ENCODE measurements around the gene WDR73. TPM values are rescaled to one million over a fixed set of nuclear protein-coding genes. Genes with fewer than 3 reads are reported as not detected.
A peak's percentile ranks its signal among the peaks of the same experiment; 100 is the strongest.

The WDR73 gene
- total and polyA plus RNA-seq, 2 donors (not counting 3 experiments of a cell fraction or from before 2014, with no cell fraction given): 29.0 to 29.1 TPM

DNA sequence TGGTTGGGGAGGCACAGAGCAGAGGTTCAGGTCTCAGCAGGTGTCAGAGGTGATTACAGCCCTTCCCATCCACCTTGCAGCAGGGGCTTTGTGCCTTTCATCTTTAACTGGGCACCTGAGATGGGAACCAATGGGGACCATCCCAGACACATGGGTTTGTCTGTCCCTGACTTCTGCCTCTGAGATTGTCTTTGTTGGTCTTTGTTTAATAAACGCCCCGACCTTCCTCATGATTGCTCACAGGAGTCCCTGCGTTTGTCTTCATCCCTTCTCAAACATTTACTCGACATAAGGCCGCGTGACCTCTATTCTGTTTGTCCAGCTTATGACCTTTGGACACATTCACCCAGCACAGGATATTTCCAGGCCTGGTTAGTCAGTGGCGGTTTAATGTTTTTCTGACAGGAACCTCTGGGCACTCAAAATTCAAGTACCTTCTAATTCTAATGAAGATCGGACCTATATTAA, 47.4 kb downstream of the WDR73 start:
- BruUV-seq (replicated peaks): no TSS peak
- no peak overlapping the region for H3K4me3 ChIP-seq (replicated peaks in 1 of 3; ENCODE audit: insufficient read depth in 1 of 3, low read depth in 1 of 3, low read length in 3 of 3)
- H3K9ac ChIP-seq (replicated peaks; ENCODE audit: extremely low read depth, insufficient read depth, low read length): no peak overlapping the region
- H3K36me3 ChIP-seq (ENCODE audit: control insufficient read depth in 2 of 2, extremely low read depth in 1 of 2, insufficient read depth in 2 of 2, low read length in 2 of 2): peaks cover 7 to 11% of the 10 kb centered on the region in 2 experiments
- DNase-seq (ENCODE audit: low read depth, low spot score) (peak; percentile 14), FAIRE-seq (no peak)
- intact Hi-C loops (cut with micrococcal nuclease) (no loop called here), dilution Hi-C loops (cut with MboI; ENCODE audit: extremely low pct_ligation_motif_present, low sequenced_read_pairs) (no loop called here)
- no peaks in the 10 kb centered on the region for H3K9me3 ChIP-seq (replicated peaks; ENCODE audit: control insufficient read depth, insufficient read depth, low read length)
- ChIA-PET CTCF (no interaction called here), POLR2A (no interaction called here)
- H3K27me3 ChIP-seq (ENCODE audit: control insufficient read depth in 2 of 2, insufficient read depth in 2 of 2, low read length in 2 of 2): no peaks in the 10 kb centered on the region
- H2AFZ ChIP-seq (ENCODE audit: low read depth, low read length): no peak overlapping the region
- H3K4me2 ChIP-seq (ENCODE audit: insufficient read depth, low read length): no peak overlapping the region
- no peaks in the 10 kb centered on the region for H4K20me1 ChIP-seq (replicated peaks; ENCODE audit: control insufficient read depth, extremely low read depth, insufficient read depth, low read length)
- no peak overlapping the region for H3K27ac ChIP-seq (ENCODE audit: insufficient read depth, low read depth, low read length)
- TF ChIP-seq, protein P1, sequence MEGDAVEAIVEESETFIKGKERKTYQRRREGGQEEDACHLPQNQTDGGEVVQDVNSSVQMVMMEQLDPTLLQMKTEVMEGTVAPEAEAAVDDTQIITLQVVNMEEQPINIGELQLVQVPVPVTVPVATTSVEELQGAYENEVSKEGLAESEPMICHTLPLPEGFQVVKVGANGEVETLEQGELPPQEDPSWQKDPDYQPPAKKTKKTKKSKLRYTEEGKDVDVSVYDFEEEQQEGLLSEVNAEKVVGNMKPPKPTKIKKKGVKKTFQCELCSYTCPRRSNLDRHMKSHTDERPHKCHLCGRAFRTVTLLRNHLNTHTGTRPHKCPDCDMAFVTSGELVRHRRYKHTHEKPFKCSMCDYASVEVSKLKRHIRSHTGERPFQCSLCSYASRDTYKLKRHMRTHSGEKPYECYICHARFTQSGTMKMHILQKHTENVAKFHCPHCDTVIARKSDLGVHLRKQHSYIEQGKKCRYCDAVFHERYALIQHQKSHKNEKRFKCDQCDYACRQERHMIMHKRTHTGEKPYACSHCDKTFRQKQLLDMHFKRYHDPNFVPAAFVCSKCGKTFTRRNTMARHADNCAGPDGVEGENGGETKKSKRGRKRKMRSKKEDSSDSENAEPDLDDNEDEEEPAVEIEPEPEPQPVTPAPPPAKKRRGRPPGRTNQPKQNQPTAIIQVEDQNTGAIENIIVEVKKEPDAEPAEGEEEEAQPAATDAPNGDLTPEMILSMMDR (IDR thresholded peaks at IDR 0.05; ENCODE audit: extremely low read depth in 1 of 2, insufficient read depth in 1 of 2, low read depth in 1 of 2, low read length in 2 of 2): no peak
- TF ChIP-seq POLR2AphosphoS5 (IDR thresholded peaks at IDR 0.05; ENCODE audit: insufficient read depth, low read depth, low read length) (no peak), GATA2 (IDR thresholded peaks at IDR 0.05; ENCODE audit: insufficient read depth, insufficient read length, low read depth, low read length) (no peak), MYC (IDR thresholded peaks at IDR 0.05; ENCODE audit: low read depth, low read length) (no peak), EZH2 (IDR thresholded peaks at IDR 0.05; ENCODE audit: borderline replicate concordance, low read depth, low read length, severe bottlenecking) (no peak), JUN (IDR thresholded peaks at IDR 0.05; ENCODE audit: borderline replicate concordance, insufficient read depth, insufficient read length, low read depth) (no peak), FOS (IDR thresholded peaks at IDR 0.05; ENCODE audit: borderline replicate concordance, insufficient read depth, low read length) (no peak), POLR2A (IDR thresholded peaks at IDR 0.05; ENCODE audit: low read depth, low read length) (no peak)
- TF ChIP-seq, protein P2, sequence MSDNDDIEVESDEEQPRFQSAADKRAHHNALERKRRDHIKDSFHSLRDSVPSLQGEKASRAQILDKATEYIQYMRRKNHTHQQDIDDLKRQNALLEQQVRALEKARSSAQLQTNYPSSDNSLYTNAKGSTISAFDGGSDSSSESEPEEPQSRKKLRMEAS (IDR thresholded peaks at IDR 0.05; ENCODE audit: insufficient read depth, insufficient read length): no peak
- no peaks in the 10 kb centered on the region for H3K4me1 ChIP-seq (ENCODE audit: control insufficient read depth, extremely low read depth, insufficient read depth, low read length)
- H3K79me2 ChIP-seq (ENCODE audit: control insufficient read depth, insufficient read depth, low read length): peaks cover 2% of the 10 kb centered on the region
- no peaks in the 10 kb centered on the region for H3K9me1 ChIP-seq (replicated peaks; ENCODE audit: control insufficient read depth, extremely low read depth, insufficient read depth, low read length)
